ENCODE results near the gene HSPG2. TPM values are rescaled to one million over a fixed set of nuclear protein-coding genes. Genes with fewer than 3 reads are reported as not detected.
"Not testable (repeated sequence)": the region's sequence is repeated elsewhere in the genome, so short reads cannot be mapped to it uniquely, and the experiment has no call there.

HSPG2 gene
- polyA plus RNA-seq, 5 donors, result 109 to 232 (median 147) TPM

GRCh38 chr1:21935393-21935804 is 1.7 kb downstream of the HSPG2 start:
- DNase-seq, result no peak

- no peak for DNase-seq
Measured at GRCh38 chr1:21933397-21934248, 3.5 kb downstream of the HSPG2 start.

GRCh38 chr1:21932127-21932526 is 5.0 kb downstream of the HSPG2 start:
- DNase-seq, result no peak

DNA sequence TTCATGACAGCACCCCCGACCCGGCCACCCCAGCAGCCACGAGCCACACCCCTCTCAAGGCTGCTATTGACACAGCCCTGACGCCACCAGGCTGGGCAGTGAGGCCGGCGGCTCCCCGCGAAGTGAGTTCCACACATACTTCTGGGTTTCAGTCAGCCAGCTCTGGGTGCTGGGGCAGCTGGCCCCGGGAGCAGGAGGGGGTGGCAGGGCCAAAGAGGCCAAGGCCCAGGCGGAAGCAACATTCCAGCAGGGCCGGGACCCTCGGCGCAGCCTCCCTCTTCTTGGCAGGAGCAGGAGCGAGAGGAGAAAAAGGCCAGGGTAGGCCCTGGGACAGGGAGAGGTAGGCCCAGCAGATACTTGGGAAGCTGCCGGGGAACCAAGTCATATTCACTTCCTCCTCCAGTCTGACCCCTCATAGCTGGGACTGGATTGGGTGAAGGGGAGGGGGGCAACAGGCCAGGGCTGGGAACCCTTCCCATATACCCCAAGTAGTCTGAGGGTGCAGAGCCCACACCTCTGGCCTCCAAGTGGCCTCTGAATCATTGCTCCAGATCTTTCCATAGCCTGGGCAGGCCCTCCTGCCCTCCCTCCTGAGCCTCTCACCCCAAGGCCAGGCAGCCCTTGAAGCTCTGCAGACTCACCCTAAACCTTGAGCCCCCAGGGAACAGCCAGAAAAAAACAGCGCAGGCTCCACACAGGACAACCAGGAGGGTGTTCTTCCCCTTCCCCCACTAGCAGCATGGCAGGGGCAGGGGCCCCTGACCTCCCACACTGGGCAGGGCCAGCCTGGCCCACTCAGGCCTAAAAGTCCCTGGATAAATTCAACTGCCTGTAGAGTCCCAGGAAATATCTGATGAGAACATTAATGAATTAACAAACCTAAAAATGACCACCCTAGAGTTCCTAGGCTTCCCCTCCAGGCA is 5.7 kb downstream of the HSPG2 start:
- no peak for DNase-seq

GRCh38 chr1:21930629-21931170 is 6.4 kb downstream of the HSPG2 start:
- no peak for DNase-seq

GRCh38 chr1:21930080-21930571 is 7.0 kb downstream of the HSPG2 start:
- no peak for DNase-seq

DNA sequence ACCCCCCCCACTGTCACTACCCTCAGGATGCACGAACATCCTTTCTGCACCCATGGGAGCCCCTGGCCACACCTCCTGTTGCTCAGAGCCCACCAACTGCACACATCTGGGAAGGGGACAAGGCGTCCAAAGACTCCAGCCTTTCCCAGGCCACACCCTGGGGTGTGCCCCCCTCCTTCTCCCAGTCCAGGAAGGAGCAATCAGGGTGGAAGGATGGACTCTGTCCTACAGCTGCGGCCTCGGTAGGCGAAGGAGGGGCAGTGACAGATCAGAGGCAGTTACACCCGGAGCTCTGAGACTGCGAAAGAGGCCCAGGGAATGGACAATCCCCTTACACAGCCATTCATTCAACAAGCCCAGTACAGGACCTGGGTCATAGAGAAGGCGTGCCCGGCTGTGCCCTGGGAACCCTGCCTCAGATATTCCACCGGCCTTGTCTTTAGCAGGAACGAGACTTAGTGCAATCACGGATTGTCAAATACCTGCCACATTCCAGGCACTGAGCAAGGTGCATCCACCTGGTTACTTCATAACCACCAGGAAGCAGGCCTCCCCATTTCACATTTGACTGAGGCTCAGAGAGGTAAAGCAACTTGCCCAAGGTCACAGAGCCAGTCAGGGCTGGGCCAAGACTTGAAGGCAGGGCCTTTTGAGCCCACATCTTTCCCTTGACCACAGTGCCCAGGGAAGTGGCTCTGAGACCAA is 9.4 kb downstream of the HSPG2 start:
- no peak for DNase-seq

- no peak for DNase-seq
Measured at GRCh38 chr1:21926814-21927532, 10.1 kb downstream of the HSPG2 start.

DNA sequence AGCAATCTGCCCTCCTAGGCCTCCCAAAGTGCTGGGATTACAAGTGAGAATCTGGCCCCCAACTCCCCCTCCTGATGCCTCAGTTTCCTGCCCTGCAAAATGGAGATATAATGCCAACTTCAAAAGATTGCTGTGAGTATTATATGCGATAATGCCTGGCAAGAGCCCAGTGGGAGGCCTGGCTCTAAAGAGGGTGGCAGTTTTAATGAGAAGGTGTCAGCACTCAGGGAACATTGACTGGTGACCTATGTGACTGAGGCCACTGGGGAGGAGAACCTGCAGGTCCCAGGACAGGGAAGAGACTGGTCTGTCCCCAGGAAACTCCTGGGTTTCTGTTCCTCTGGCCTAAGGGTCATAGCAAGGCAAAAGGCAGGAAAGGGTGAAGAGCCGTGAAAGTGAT is 11.0 kb downstream of the HSPG2 start:
- DNase-seq, result no peak

DNA sequence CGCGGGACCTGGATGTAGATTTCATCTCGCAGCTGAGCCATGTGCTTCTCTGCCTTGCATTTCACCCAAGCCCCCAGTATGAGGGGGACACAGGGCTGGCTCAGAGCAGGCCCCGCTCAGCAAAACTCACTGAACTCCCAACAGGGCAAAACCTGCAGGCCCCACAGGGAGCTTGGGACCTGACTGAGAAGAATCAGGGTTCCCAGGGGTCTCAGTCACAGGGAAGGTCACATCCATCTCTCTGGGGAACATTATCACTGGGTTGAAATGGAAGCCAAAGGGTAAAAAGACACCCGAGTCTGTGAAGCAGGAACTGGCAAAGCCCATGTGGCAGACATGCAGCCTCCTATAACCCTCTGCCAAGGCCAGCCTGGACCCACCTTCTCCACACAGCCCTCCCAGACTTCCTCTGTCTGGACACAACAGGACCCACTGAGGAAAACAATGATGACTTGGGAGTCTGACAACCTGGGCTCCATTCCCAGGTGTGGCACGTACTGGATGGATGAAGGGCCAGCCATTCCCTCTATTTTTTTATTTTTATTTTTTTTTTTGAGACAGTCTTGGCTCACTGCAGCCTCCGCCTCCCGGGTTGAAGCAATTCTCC is 11.7 kb downstream of the HSPG2 start:
- no peak for DNase-seq

DNA sequence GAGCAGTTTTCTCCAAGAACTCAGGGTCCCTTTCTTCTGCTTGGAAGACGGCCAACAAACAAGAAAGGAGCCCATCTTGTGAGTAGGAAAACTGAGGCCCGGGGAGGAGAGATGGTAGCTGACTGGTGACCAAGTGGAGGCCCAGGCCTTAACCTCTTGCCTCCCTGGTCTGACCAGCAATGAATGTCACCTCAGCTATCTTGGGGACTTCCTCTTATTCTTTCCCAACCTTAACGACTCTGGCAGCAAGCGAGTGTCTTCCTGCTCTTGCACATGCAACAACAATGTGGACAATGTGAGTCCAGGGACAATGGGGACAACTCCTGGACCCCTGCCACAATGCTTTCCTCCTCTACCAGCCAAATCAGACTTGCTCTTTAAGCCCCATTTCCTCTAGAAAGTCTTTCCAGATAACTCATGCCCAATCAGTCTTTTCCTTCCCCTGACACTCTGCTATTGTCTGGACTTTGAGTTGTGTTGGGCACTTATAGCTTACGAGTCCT is 12.6 kb downstream of the HSPG2 start:
- DNase-seq, result no peak

DNA sequence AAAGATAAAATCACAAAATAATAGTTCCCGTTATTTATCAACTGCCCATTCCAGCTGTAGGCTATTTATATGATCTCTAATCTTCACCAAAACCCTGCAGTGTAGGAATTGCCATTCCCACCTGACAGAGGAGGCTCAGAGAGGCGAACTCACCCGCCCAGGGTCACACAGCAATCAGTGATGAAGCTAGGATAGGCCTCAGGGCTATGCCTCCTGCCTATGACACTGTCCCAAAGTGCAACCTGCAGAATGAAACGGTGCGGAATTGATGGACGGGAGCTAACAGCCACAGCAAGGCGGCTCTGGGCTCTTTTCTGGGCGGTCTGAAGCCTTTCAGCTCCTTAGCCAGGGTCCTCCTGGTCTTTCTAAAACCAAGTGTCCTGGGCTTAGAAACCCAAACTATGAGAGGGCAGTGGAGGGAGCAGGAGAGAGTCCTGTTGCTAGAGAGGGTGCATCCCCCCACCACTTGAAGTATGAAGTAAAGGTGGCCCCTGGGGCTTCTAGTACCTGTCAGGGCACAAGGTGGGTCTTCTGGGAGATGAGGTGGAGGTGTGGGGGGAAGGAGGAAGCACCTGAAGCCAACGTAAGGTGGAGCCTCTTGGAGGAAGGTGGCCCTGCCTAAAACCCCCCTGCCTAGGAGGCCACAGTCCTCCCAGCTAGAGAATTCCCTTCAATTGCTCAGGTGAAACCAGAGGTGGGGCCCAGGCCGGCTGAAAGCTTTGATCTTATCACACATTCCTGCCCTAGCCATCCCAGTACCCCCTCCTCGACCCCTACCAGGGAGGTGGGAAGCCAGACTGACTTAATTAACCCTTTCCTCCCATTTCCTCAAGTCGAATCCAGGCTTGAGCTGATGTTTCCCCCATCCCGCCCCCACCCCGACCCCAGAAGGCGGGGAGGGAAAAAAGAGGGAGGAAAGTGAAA is 14.8 kb downstream of the HSPG2 start:
- DNase-seq, result no peak

DNA sequence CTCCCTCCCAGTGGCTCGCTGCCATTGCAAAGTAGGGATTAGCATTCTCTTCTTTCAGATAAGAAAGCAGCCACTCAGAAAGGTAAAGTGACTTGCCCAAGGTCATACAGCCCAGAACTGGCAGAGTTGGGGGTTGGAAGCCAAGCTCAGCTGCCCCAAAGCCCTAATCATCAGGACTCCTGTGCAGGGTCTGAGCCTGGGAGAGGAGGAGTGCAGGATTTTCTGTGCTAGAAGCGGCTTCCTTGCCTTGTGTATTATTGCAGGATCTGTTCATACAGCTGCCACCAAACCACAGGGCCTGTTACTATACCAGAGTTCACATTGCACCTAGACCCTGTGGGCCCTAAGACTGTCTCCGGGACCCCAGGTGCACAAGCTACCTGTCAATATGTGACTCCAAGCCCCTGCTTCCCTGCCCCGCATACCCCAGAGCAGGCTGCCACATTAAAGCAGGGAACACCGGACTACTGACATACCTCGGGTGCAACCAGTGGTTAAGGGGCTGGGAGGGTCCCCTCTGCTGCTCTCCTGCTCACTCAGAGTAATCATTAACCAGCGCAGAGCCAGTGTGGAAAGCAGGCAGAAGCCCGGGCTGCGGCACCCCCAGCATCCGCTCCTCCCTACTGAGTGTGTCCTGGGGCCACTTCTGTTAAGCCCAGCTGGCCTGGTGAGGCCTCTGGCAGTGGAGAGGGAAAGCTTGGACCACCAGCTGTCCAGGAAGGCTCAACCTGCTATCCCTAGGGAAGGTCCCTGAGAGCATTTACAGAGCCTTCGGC is 15.8 kb downstream of the HSPG2 start:
- no peak for DNase-seq

- DNase-seq, result no peak
Measured at GRCh38 chr1:21919520-21919919, 17.6 kb downstream of the HSPG2 start.

DNA sequence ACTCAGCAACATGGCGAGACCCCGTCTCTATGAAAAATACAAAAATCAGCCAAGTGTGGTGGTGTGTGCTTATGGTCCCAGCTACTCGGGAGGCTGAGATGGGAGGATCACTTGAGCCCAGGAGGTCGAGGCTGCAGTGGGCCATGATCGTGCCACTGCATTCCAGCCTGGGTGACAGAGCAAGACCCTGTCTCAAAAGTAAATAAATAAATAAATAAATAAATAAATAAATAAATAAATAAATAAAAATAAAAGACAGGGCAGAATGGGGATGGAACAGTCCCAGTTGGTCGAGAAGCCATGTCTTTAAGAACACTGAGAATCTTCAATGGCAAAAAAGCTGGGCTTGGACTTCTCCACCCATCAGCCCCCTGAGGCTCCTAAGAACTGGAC is 19.9 kb downstream of the HSPG2 start:
- not testable (repeated sequence) for DNase-seq

GRCh38 chr1:21916447-21917238 is 20.5 kb downstream of the HSPG2 start:
- DNase-seq, result no peak

DNA sequence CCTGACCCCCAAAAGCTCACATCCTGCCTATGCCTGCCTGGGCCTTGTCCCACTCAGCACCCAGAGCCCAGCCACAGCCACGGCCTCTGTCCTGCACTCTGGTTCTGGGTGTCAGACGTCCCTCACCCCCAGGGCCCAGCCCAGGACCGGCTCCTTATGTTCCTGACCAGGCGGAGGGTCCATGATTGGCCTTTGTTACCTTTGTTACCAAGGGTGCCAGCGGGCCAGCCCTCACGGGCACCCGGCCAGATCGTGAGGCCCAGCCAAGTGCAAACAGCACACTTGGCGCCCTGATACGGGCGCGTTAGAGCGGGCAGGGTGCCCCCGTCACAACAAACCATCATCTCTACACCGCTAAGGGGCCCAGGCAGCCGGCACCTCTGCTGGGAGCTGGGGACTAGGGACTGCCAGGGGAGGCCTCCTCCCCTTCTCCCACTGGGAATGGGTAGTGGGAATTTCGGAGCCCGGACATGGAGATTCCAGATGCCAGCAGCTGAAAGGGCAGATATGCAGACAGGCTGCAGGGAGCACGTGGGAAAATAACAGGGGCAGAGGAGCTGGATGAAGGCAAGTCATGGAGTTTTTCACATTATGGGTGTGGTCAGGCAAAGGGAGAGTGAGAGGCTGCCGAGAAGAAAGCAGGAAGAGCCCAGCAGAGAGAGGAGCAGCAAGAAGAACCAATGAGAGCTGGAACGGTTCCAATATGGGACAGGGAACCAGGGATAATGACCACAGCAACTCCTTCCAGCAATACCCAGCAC is 22.1 kb downstream of the HSPG2 start:
- no peak for DNase-seq
